ENCODE results near the gene AMH. TPM values are rescaled to one million over a fixed set of nuclear protein-coding genes. Genes with fewer than 3 reads are reported as not detected.

The AMH gene
- polyA plus RNA-seq, 1 donor (not counting 4 experiments of a cell fraction or from before 2014, with no cell fraction given), result 0.07 TPM

DNA sequence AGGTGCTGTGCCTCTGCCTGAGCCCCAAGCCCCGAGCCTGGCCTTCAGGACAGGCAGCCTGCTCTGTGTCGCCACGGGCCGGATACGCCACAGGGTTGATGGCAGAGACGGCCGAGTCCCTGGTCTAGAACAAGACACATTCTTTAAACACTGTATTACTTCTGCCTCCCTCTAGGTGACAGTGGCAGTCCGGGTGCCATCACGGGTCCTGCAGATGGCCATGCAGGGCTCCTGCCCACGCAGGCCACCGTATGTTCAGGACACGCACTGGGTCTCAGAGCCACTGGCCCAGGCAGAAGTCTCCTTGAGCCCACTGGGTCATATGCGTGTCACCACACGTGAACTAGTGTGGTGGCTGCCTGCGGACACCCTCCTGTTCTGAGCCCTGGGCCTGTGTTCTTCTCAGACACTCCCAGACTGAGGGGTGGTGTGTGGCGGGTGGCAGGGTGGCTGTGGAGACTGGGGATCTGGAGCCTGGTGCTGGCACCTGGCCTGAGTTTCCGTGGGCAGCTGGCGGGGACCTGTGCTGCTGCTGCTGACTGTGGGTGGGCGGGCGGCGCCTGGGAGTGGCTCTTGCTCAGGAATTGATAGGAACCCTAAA, 17.4 kb upstream of the AMH start:
- peaks cover 4% of the 10 kb centered on the region for H4K20me1 ChIP-seq (ENCODE audit: control insufficient read depth, extremely low read depth, insufficient read depth, low read length)
- H3K4me3 ChIP-seq (ENCODE audit: control insufficient read depth in 2 of 3, extremely low read depth in 1 of 3, insufficient read depth in 2 of 3, low read depth in 1 of 3, low read length in 3 of 3), result no peak overlapping the region
- peaks cover 5% of the 10 kb centered on the region for H3K4me1 ChIP-seq (ENCODE audit: control insufficient read depth, extremely low read depth, insufficient read depth, low read length)
- TF ChIP-seq EZH2 (IDR thresholded peaks at IDR 0.05; ENCODE audit: low read length), result no peak
- TF ChIP-seq, protein P1, sequence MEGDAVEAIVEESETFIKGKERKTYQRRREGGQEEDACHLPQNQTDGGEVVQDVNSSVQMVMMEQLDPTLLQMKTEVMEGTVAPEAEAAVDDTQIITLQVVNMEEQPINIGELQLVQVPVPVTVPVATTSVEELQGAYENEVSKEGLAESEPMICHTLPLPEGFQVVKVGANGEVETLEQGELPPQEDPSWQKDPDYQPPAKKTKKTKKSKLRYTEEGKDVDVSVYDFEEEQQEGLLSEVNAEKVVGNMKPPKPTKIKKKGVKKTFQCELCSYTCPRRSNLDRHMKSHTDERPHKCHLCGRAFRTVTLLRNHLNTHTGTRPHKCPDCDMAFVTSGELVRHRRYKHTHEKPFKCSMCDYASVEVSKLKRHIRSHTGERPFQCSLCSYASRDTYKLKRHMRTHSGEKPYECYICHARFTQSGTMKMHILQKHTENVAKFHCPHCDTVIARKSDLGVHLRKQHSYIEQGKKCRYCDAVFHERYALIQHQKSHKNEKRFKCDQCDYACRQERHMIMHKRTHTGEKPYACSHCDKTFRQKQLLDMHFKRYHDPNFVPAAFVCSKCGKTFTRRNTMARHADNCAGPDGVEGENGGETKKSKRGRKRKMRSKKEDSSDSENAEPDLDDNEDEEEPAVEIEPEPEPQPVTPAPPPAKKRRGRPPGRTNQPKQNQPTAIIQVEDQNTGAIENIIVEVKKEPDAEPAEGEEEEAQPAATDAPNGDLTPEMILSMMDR (optimal IDR thresholded peaks at IDR 0.05 in 1 of 3, IDR thresholded peaks at IDR 0.05 in 1 of 3, conservative IDR thresholded peaks at IDR 0.05 in 1 of 3; ENCODE audit: extremely low read depth in 1 of 3, insufficient read depth in 2 of 3, low read length in 3 of 3), result peak in 2 of 3 experiments; percentile 7 to 23
- H3K9me1 ChIP-seq (ENCODE audit: control insufficient read depth, extremely low read depth, insufficient read depth, low read length), result no peaks in the 10 kb centered on the region
- FAIRE-seq (no peak), DNase-seq (ENCODE audit: low read depth, low spot score) (no peak)
- H2AFZ ChIP-seq (ENCODE audit: control insufficient read depth, low read length), result no peak overlapping the region
- H3K9me3 ChIP-seq (ENCODE audit: control insufficient read depth, low read depth, low read length), result no peaks in the 10 kb centered on the region
- dilution Hi-C loops (cut with MboI; ENCODE audit: extremely low pct_ligation_motif_present, low sequenced_read_pairs), result no loop called here
- peaks cover 22 to 40% of the 10 kb centered on the region in 2 experiments for H3K36me3 ChIP-seq (ENCODE audit: control insufficient read depth in 2 of 2, extremely low read depth in 1 of 2, insufficient read depth in 2 of 2, low read length in 2 of 2)
- peaks cover 34% of the 10 kb centered on the region for H3K79me2 ChIP-seq (ENCODE audit: control insufficient read depth, insufficient read depth, low read length)
- H3K27ac ChIP-seq (ENCODE audit: control insufficient read depth, insufficient read depth, low read length), result no peak overlapping the region
- no peaks in the 10 kb centered on the region for H3K27me3 ChIP-seq (ENCODE audit: control insufficient read depth, extremely low read depth, insufficient read depth, low read length)
- no peak overlapping the region for H3K9ac ChIP-seq (ENCODE audit: control insufficient read depth, extremely low read depth, insufficient read depth, low read length)
- no peak overlapping the region for H3K4me2 ChIP-seq (ENCODE audit: control insufficient read depth, extremely low read depth, insufficient read depth, low read depth, low read length)

DNA sequence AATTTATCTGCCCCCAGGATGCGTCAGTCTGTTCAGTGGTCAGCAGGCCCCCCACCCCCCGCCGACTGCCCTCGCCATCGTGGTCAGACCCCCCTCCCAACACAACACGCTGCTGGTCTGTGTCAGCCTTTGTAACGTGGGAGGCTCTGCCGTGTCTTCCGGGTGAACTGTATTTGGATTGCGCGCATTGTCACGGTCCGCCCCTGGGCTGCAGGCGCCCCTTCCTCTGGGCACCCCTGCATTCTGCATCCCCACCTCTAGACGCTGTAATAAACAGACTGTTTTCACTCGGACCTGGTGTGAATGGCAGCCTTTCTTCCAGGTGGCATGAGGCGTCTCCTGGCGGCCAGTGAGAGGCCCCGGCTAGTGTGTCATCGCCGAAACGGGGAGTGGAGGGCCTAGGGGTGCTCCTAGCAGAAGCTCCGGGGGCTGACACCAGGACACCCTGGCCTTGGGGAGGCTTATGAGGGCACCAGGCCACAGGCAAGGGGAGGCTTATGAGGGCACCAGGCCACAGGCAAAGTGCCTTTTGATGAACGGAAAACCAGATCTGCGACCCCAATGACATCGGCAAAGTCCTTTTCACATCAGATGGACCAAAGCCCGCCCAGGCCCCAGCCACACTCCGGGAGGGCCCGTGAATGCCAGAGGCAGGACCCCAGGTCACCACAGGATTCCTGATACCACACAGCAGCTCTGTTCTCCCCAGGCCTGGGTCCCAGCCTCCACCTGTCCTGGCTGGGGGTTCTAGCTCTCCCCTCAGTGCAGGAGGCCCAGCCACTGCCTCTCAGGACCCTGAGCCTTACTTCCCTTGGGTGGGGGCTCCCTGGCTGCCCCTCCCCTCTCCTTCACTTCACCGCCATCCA, 16.6 kb upstream of the AMH start:
- dilution Hi-C loops (cut with MboI; ENCODE audit: extremely low pct_ligation_motif_present, low sequenced_read_pairs), result no loop called here

More for the DNA sequence above, 16.6 kb upstream of the AMH start:
- H3K36me3 ChIP-seq (ENCODE audit: control insufficient read depth in 2 of 2, extremely low read depth in 1 of 2, insufficient read depth in 2 of 2, low read length in 2 of 2), result peaks cover 19 to 37% of the 10 kb centered on the region in 2 experiments
- H3K4me2 ChIP-seq (ENCODE audit: control insufficient read depth, extremely low read depth, insufficient read depth, low read depth, low read length), result no peak overlapping the region
- no peaks in the 10 kb centered on the region for H3K27me3 ChIP-seq (ENCODE audit: control insufficient read depth, extremely low read depth, insufficient read depth, low read length)
- no peaks in the 10 kb centered on the region for H3K9me3 ChIP-seq (ENCODE audit: control insufficient read depth, low read depth, low read length)
- no peak overlapping the region for H3K4me3 ChIP-seq (ENCODE audit: control insufficient read depth in 2 of 3, extremely low read depth in 1 of 3, insufficient read depth in 2 of 3, low read depth in 1 of 3, low read length in 3 of 3)
- no peak overlapping the region for H2AFZ ChIP-seq (ENCODE audit: control insufficient read depth, low read length)
- no peak overlapping the region for H3K27ac ChIP-seq (ENCODE audit: control insufficient read depth, insufficient read depth, low read length)
- no peak overlapping the region for H3K9ac ChIP-seq (ENCODE audit: control insufficient read depth, extremely low read depth, insufficient read depth, low read length)
- H4K20me1 ChIP-seq (ENCODE audit: control insufficient read depth, extremely low read depth, insufficient read depth, low read length), result peaks cover 4% of the 10 kb centered on the region
- DNase-seq (ENCODE audit: low read depth, low spot score), result no peak
- peaks cover 8% of the 10 kb centered on the region for H3K4me1 ChIP-seq (ENCODE audit: control insufficient read depth, extremely low read depth, insufficient read depth, low read length)
- no peak for TF ChIP-seq EZH2 (IDR thresholded peaks at IDR 0.05; ENCODE audit: low read length)
- TF ChIP-seq, protein P1 (optimal IDR thresholded peaks at IDR 0.05 in 1 of 3, IDR thresholded peaks at IDR 0.05 in 1 of 3, conservative IDR thresholded peaks at IDR 0.05 in 1 of 3; ENCODE audit: extremely low read depth in 1 of 3, insufficient read depth in 2 of 3, low read length in 3 of 3), result no peak
- no peaks in the 10 kb centered on the region for H3K9me1 ChIP-seq (ENCODE audit: control insufficient read depth, extremely low read depth, insufficient read depth, low read length)
- H3K79me2 ChIP-seq (ENCODE audit: control insufficient read depth, insufficient read depth, low read length), result peaks cover 42% of the 10 kb centered on the region
- no peak for FAIRE-seq

Data from keratinocyte (primary cell).